NCI-H748 (cell line): Measurements from ENCODE around the gene SLC44A1.

Experiments
- DNase-seq: peaks from one replicate; lab custom pipeline; 2025; ENCODE audit not compliant: unreplicated experiment; lab: John Stamatoyannopoulos, UW

Gene SLC44A1

GRCh38 chr9:105455836-105456475 is 211.5 kb downstream of the SLC44A1 start:
- no peak for DNase-seq

GRCh38 chr9:105457560-105458294 is 213.3 kb downstream of the SLC44A1 start:
- no peak for DNase-seq

GRCh38 chr9:105458404-105458803 is 214.0 kb downstream of the SLC44A1 start:
- no peak for DNase-seq

- DNase-seq, result no peak
Measured at GRCh38 chr9:105459336-105459735, 214.9 kb downstream of the SLC44A1 start.

- DNase-seq, result no peak
Measured at GRCh38 chr9:105466898-105467455, 222.5 kb downstream of the SLC44A1 start.

GRCh38 chr9:105468875-105469274 is 224.4 kb downstream of the SLC44A1 start:
- DNase-seq, result no peak

GRCh38 chr9:105473221-105473620 is 228.8 kb downstream of the SLC44A1 start:
- no peak for DNase-seq

GRCh38 chr9:105475302-105475701 is 230.9 kb downstream of the SLC44A1 start:
- peak; percentile 6 for DNase-seq

GRCh38 chr9:105479846-105480245 is 235.4 kb downstream of the SLC44A1 start:
- DNase-seq, result no peak

- no peak for DNase-seq
Measured at GRCh38 chr9:105483618-105484017, 239.2 kb downstream of the SLC44A1 start.

- DNase-seq, result no peak
Measured at GRCh38 chr9:105484226-105484625, 239.8 kb downstream of the SLC44A1 start.

GRCh38 chr9:105485131-105485530 is 240.7 kb downstream of the SLC44A1 start:
- no peak for DNase-seq
